GM21576 (cell line): ENCODE data around the gene CGB5.

Experiments used
- ATAC-seq: cut with Tn5 transposase; IDR thresholded peaks from one replicate; pipeline ENCODE4 v1.9.1; 2021; ENCODE audit warnings: mild to moderate bottlenecking, moderate library complexity; ENCODE audit not compliant: unreplicated experiment

Gene CGB5

GRCh38 chr19:49085020-49085867, 41.6 kb downstream of the CGB5 start, which contains the start of gene SNRNP70:
Gene SNRNP70 (plus strand): TSS chr19:49085451. CDS start chr19:49086415, 964 bp downstream.
- ATAC-seq, result peak; percentile 81

- no peak for ATAC-seq
These were observed 42.2 kb downstream of the CGB5 start for GRCh38 chr19:49085868-49086232.

GRCh38 chr19:49086296-49086695, 42.6 kb downstream of the CGB5 start:
- no peak for ATAC-seq

- ATAC-seq, result no peak
These were observed 47.9 kb downstream of the CGB5 start for GRCh38 chr19:49091391-49092038.

GRCh38 chr19:49092686-49093085, 49.0 kb downstream of the CGB5 start:
- ATAC-seq, result no peak
